HUES6 (cell line): ENCODE results near the gene SEL1L.
"Not testable (repeated sequence)": the region's sequence is repeated elsewhere in the genome, so short reads cannot be mapped to it uniquely, and the experiment has no call there.

Source experiments
- H3K27ac ChIP-seq: 2 replicates; pipeline ENCODE4 v1.7.0; 2013; ENCODE audit warnings: low read depth, mild to moderate bottlenecking, low read length, inconsistent platforms
- H3K27me3 ChIP-seq: 2 replicates; pipeline ENCODE4 v1.6.1; 2013; ENCODE audit warnings: low read length; ENCODE audit not compliant: control insufficient read depth, insufficient read depth
- H3K36me3 ChIP-seq: 2 replicates; pipeline ENCODE4 v1.6.1; 2013; ENCODE audit warnings: low read length; ENCODE audit not compliant: control insufficient read depth, insufficient read depth
- H3K4me1 ChIP-seq: 2 replicates; pipeline ENCODE4 v1.6.1; 2013; ENCODE audit warnings: low read length; ENCODE audit not compliant: control insufficient read depth, insufficient read depth
- H3K4me3 ChIP-seq: 2 replicates; pipeline ENCODE4 v1.5.1; 2013; ENCODE audit warnings: low read depth, low read length
- H3K9ac ChIP-seq: one replicate; pipeline ENCODE4 v1.6.1; 2013; ENCODE audit warnings: mild to moderate bottlenecking, low read length
- H3K9me3 ChIP-seq: 2 replicates; pipeline ENCODE4 v1.6.1; 2013; ENCODE audit warnings: low read depth, low read length; ENCODE audit not compliant: control insufficient read depth, insufficient read depth

Gene SEL1L

DNA sequence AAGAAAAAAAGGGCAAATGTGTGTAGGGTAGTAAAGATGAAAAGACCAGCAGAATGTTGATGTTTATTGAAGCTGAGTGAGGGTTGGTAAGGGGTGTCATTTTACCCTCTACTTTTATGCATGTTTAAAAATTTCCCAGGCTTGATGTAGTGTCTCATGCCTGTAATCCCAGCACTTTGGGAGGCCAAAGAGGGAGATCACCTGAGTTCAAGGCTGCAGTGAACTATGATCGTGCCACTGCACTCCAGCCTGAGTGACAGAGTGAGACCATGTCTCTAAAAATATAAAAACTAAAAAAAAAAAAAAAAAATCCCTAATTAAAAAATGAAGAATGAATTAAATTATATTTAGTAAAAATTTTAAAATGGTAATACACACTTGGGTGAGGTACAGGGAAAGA lies 8.5 kb downstream of the SEL1L start:
- H3K9me3 ChIP-seq: no peaks in the 10 kb centered on the region
- no peak overlapping the region for H3K27ac ChIP-seq
- H3K4me1 ChIP-seq: no peaks in the 10 kb centered on the region
- H3K27me3 ChIP-seq: no peaks in the 10 kb centered on the region
- H3K9ac ChIP-seq: no peak overlapping the region
- H3K36me3 ChIP-seq: peaks cover 30% of the 10 kb centered on the region
- H3K4me3 ChIP-seq: no peak overlapping the region

GRCh38 chr14:81523616-81524015 lies 10.0 kb downstream of the SEL1L start:
- Histone ChIP-seq H3K36me3 (peaks cover 30% of the 10 kb centered on the region), H3K27me3 (no peaks in the 10 kb centered on the region), H3K27ac (no peak overlapping the region), H3K4me3 (no peak overlapping the region), H3K9ac (no peak overlapping the region), H3K4me1 (no peaks in the 10 kb centered on the region), H3K9me3 (no peaks in the 10 kb centered on the region)

DNA sequence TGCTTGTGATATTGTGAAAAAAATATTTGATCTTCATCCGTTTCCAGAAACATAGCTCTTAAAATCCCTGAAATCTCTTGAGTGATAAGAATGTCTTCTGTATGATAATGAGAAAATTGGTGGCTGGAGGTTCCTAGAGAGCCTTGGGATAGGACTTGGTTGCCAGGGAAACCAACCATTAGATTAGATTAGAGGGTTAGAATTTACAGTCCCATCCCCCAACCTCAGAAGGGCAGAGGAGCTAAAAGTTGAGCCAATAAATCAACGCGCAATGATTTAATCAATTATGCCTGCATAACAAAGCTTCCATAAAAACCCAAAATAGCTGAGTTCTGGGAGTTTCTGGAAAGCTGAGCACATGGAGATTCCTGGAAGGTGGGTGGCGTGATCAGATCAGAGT lies 10.6 kb downstream of the SEL1L start:
- Histone ChIP-seq H3K27ac (no peak overlapping the region), H3K9me3 (no peaks in the 10 kb centered on the region), H3K4me3 (no peak overlapping the region; the same call in 1 of the 2 replicates), H3K4me1 (no peaks in the 10 kb centered on the region), H3K36me3 (peaks cover 30% of the 10 kb centered on the region), H3K9ac (no peak overlapping the region), H3K27me3 (no peaks in the 10 kb centered on the region)

DNA sequence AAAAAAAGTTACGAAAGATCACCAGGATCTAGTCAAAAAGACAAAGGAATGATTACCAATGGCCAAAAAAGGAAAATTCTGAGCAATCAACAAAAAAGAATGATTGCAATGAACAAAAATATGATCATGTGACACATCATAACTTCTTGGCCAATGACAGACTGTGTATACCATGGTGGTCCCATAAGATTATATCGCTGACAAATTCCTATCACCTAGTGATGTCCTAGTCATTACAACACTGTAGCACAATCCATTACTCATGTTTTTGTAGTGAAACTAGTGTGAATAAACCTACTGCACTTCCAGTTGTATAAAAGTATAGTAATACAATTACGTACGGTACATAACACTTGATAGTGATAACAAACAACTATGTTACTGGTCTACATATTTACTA lies 12.3 kb downstream of the SEL1L start:
- Histone ChIP-seq H3K9ac (no peak overlapping the region), H3K4me3 (no peak overlapping the region), H3K27ac (no peak overlapping the region), H3K27me3 (no peaks in the 10 kb centered on the region), H3K9me3 (no peaks in the 10 kb centered on the region), H3K4me1 (peaks cover 11% of the 10 kb centered on the region; the same call in 1 of the 2 replicates), H3K36me3 (peaks cover 22% of the 10 kb centered on the region)

DNA sequence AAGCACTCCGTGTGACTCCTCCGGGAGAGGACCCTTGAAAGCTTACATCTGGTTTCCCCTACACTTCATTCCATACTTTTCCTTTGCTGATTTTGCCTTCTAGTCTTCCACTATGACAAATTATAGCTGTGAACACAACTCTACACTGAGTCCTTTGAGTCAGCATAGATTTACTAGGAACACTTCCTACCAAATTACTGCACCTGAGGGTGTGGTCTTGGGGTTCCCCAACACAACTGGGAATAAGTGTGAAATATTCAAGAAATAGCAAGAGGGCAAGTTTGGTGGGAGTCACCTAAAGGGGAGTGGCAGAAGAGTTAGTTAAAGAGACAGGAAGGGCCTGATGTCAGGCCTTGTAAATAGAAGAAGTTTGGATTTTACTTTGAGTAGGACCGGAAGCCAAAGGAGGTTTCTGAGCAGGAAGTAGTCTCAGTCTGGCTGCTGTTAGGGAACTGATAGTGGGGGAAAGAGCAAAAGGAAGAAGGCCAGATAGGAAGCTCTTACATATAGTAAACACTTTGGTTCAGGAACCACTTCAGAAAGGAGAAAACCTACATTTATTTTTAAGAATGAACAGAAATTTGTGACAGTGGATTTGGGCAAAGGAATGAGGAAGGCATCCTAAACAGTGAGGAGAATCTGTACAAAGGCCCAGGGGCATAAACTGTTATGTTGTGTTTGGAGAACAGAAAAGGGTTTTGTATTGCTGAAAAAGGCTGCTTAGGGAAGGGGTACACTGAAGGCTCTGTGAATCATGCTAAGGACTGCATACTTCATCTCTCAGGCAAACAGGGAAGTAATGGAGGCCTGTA lies 14.2 kb downstream of the SEL1L start:
- H3K27me3 ChIP-seq: no peaks in the 10 kb centered on the region
- H3K9me3 ChIP-seq: no peaks in the 10 kb centered on the region
- H3K9ac ChIP-seq: no peak overlapping the region
- H3K4me1 ChIP-seq: peaks cover 11% of the 10 kb centered on the region; the same call in 1 of the 2 replicates
- H3K4me3 ChIP-seq: no peak overlapping the region
- H3K27ac ChIP-seq: no peak overlapping the region
- H3K36me3 ChIP-seq: peaks cover 15% of the 10 kb centered on the region

DNA sequence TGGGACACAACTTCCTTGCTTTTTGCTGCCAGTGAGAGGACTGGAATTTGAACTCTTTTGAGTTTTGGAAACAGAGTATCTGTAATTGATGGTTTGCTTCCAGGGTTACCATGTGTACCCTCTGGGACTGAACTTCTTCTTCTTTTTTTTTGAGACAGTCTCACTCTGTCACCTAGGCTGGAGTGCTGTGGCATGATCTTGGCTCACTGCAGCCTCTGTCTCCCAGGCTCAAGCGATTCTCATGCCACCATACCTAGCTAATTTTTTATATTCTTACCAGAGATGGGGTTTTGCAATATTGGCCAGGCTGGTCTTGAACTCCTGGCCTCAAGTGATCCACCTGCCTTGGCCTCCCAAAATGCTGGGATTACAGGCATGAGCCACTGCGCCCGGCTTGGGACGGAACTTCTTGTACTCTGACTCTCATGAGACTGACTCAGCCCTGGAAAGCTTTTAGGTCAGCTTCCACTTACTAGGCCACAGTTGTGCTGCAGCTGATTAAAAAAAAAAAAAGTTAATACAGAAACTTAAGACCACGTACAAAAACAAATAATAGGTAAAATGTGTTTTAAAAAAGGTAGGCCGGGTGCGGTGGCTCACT lies 15.8 kb downstream of the SEL1L start:
- Histone ChIP-seq H3K4me1 (peaks cover 11% of the 10 kb centered on the region; the same call in 1 of the 2 replicates), H3K9ac (no peak overlapping the region), H3K27ac (no peak overlapping the region), H3K9me3 (no peaks in the 10 kb centered on the region), H3K27me3 (no peaks in the 10 kb centered on the region), H3K36me3 (peaks cover 19% of the 10 kb centered on the region), H3K4me3 (no peak overlapping the region)

DNA sequence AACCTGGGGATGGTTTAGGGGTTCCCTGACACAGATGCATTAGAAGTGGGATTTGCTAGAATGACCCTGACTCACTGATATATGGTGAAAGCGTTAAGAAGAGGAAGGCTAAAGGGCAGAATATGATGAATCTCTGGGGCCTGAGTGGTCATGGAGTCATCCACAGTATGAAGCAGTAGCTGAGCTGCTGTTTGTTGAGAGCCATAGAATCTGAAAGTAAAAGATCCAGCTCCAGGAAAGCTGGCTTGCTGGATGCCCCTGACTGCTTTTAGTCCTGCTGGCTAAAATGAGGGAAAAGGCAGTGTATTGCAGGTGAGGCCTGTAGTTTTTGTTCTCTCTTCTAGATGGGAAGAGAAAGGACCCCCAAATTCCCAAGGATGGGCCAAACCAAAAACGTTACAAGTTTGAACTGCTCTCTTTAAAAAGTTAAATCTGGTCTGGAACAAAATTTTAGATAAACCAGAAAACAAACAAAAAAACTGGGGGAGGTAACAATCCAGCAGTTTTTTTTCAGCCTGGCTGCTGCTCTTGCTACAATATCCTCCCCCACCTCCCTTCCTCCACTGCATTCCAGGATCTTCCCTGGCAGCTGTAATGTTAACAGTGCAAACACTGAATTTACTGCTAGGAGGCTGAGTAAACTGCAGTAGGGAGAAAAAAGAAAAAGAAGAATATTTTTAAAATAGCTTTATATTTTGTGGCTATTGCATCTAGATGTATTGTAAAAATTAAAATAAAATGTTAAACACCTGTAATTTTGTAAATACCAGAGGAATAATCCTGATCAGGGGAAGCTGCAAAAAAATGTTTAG lies 16.5 kb downstream of the SEL1L start:
- Histone ChIP-seq H3K4me3 (no peak overlapping the region), H3K9me3 (no peaks in the 10 kb centered on the region), H3K27ac (no peak overlapping the region), H3K9ac (no peak overlapping the region), H3K27me3 (no peaks in the 10 kb centered on the region), H3K4me1 (peaks cover 11% of the 10 kb centered on the region; the same call in 1 of the 2 replicates), H3K36me3 (peaks cover 13% of the 10 kb centered on the region)

- not testable (repeated sequence) for H3K4me3 ChIP-seq, H3K9me3 ChIP-seq, H3K27ac ChIP-seq, H3K9ac ChIP-seq, H3K27me3 ChIP-seq
- Histone ChIP-seq H3K36me3 (peaks cover 11% of the 10 kb centered on the region), H3K4me1 (peaks cover 17% of the 10 kb centered on the region; the same call in 1 of the 2 replicates)
Measured at GRCh38 chr14:81515927-81516326, 17.7 kb downstream of the SEL1L start.

GRCh38 chr14:81512826-81513225 lies 20.8 kb downstream of the SEL1L start:
- peaks cover 11% of the 10 kb centered on the region for H3K36me3 ChIP-seq
- not testable (repeated sequence) for H3K4me3 ChIP-seq, H3K27ac ChIP-seq, H3K9ac ChIP-seq, H3K27me3 ChIP-seq, H3K9me3 ChIP-seq
- peaks cover 22% of the 10 kb centered on the region; the same call in 1 of the 2 replicates for H3K4me1 ChIP-seq

- no peaks in the 10 kb centered on the region for H3K27me3 ChIP-seq
- H3K4me1 ChIP-seq: peaks cover 11% of the 10 kb centered on the region; the same call in 1 of the 2 replicates
- no peak overlapping the region for H3K9ac ChIP-seq
- no peak overlapping the region for H3K27ac ChIP-seq
- H3K36me3 ChIP-seq: peaks cover 17% of the 10 kb centered on the region
- no peak overlapping the region for H3K4me3 ChIP-seq
- no peaks in the 10 kb centered on the region for H3K9me3 ChIP-seq
Measured at GRCh38 chr14:81511111-81511904, 22.3 kb downstream of the SEL1L start.
